SKM-1 treated with dmso at 0.1 percent for 144 hours (cell line): ENCODE results near the gene ENTPD7.
"Not testable (repeated sequence)": the region's sequence is repeated elsewhere in the genome, so short reads cannot be mapped to it uniquely, and the experiment has no call there.

Source experiments
- DNase-seq: peaks from one replicate; lab custom pipeline; 2025; ENCODE audit not compliant: unreplicated experiment; lab: John Stamatoyannopoulos, UW

Gene ENTPD7

GRCh38 chr10:99740933-99741559 lies 81.7 kb downstream of the ENTPD7 start:
- no peak for DNase-seq

- no peak for DNase-seq
Measured at GRCh38 chr10:99742254-99742653, 82.9 kb downstream of the ENTPD7 start.

GRCh38 chr10:99742701-99743100 lies 83.4 kb downstream of the ENTPD7 start:
- no peak for DNase-seq

GRCh38 chr10:99743841-99744240 lies 84.5 kb downstream of the ENTPD7 start:
- DNase-seq: no peak

- DNase-seq: not testable (repeated sequence)
Measured at GRCh38 chr10:99746166-99746565, 86.9 kb downstream of the ENTPD7 start.

GRCh38 chr10:99748823-99749451 lies 89.6 kb downstream of the ENTPD7 start:
- DNase-seq: no peak

GRCh38 chr10:99750641-99751040 lies 91.3 kb downstream of the ENTPD7 start:
- DNase-seq: no peak

GRCh38 chr10:99754670-99755069 lies 95.4 kb downstream of the ENTPD7 start:
- no peak for DNase-seq
